A673 (cell line): ENCODE results near the gene GTF2H1. TPM values are rescaled to one million over a fixed set of nuclear protein-coding genes. Genes with fewer than 3 reads are reported as not detected.

ENCODE experiments used
- BruUV-seq: library from RNA; stranded (reverse); fragments of 400-500 nt; replicated peaks from 2 replicates; lab custom pipeline; 2021; lab: Mats Ljungman, UMichigan
- CTCF ChIA-PET: fragments of 300-600 bp; sonication (Branson Sonifier 250); formaldehyde crosslinking; loops from one replicate; lab custom pipeline; 2022; ENCODE audit warnings: antibody characterized with exemption; lab: Charles Lee
- POLR2A ChIA-PET: fragments of 300-600 bp; sonication (Branson Sonifier 250); formaldehyde crosslinking; loops from one replicate; lab custom pipeline; 2022; ENCODE audit warnings: antibody characterized with exemption; ENCODE audit not compliant: low non-redundant PET; lab: Charles Lee
- DNase-seq: peaks from one replicate; pipeline ENCODE4 v3.0.0-alpha.2; 2015; ENCODE audit warnings: low spot score
- H3K27ac ChIP-seq: fragments of 200-600 bp; sonication (generic); 2 replicates; pipeline ENCODE4 v1.5.1; 2016; ENCODE audit warnings: mixed run types, low read depth, mild to moderate bottlenecking, mixed read lengths, antibody characterized with exemption, low read length; ENCODE audit not compliant: poor library complexity, severe bottlenecking
- H3K27me3 ChIP-seq: fragments of 200-600 bp; sonication (generic); replicated peaks from 2 replicates; pipeline ENCODE4 v1.6.1; 2017; ENCODE audit warnings: mixed run types, low read depth, mild to moderate bottlenecking, mixed read lengths, antibody characterized with exemption, low read length; ENCODE audit not compliant: insufficient read depth, poor library complexity
- H3K36me3 ChIP-seq: fragments of 200-600 bp; sonication (generic); 2 replicates; pipeline ENCODE4 v1.6.1; 2016; ENCODE audit warnings: mixed run types, mild to moderate bottlenecking, mixed read lengths, antibody characterized with exemption, low read length; ENCODE audit not compliant: insufficient read depth, poor library complexity, severe bottlenecking
- H3K4me1 ChIP-seq: fragments of 200-600 bp; sonication (generic); 2 replicates; pipeline ENCODE4 v1.6.1; 2017; ENCODE audit warnings: mixed run types, mild to moderate bottlenecking, mixed read lengths, antibody characterized with exemption, low read length; ENCODE audit not compliant: insufficient read depth, poor library complexity, severe bottlenecking
- H3K4me3 ChIP-seq: fragments of 200-600 bp; sonication (generic); 2 replicates; pipeline ENCODE4 v1.5.1; 2016; ENCODE audit warnings: low read depth, mixed run types, mild to moderate bottlenecking, mixed read lengths, low read length; ENCODE audit not compliant: poor library complexity, severe bottlenecking
- H3K9me3 ChIP-seq: fragments of 200-600 bp; sonication (generic); 2 replicates; pipeline ENCODE4 v1.6.1; 2016; ENCODE audit warnings: mixed run types, low read depth, mild to moderate bottlenecking, mixed read lengths, antibody characterized with exemption, low read length; ENCODE audit not compliant: poor library complexity, severe bottlenecking
- EZH2 ChIP-seq: fragments of 200-600 bp; sonication (generic); IDR thresholded peaks from 2 replicates; pipeline ENCODE4 v1.6.1; 2017; ENCODE audit warnings: borderline replicate concordance, low read depth, mild to moderate bottlenecking, mixed read lengths, antibody characterized with exemption, low read length; ENCODE audit not compliant: poor library complexity, severe bottlenecking
- intact Hi-C: fragments of 100-400 bp; cut with micrococcal nuclease; formaldehyde crosslinking; loops from one replicate; pipeline ENCODE4 v1.10.0; 2022; ENCODE audit not compliant: unreplicated experiment
- total RNA-seq: library from RNA; stranded (reverse); gene quantifications from 2 replicates; pipeline ENCODE4 v1.2.3, GENCODE V29; 2021
- TF ChIP-seq, protein P1 (sequence below): fragments of 300-800, 200-600 bp; sonication (generic); conservative IDR thresholded peaks from 2 replicates; pipeline ENCODE4 v1.5.1; 2017; ENCODE audit warnings: low read depth, mild to moderate bottlenecking, antibody characterized with exemption, low read length, moderate library complexity, mixed read lengths

GTF2H1 gene
- total RNA-seq, 1 experiment from 2014 or later, result 56.2 TPM

GRCh38 chr11:18371279-18371678 lies 48.9 kb downstream of the GTF2H1 start:
- Histone ChIP-seq H3K9me3 (no peaks in the 10 kb centered on the region), H3K27ac (no peak overlapping the region), H3K36me3 (no peaks in the 10 kb centered on the region), H3K4me3 (no peak overlapping the region), H3K4me1 (peaks cover 9% of the 10 kb centered on the region), H3K27me3 (no peaks in the 10 kb centered on the region)
- intact Hi-C loops, result no loop called here
- ChIA-PET CTCF (no interaction called here), POLR2A (no interaction called here)
- TF ChIP-seq, protein P1, sequence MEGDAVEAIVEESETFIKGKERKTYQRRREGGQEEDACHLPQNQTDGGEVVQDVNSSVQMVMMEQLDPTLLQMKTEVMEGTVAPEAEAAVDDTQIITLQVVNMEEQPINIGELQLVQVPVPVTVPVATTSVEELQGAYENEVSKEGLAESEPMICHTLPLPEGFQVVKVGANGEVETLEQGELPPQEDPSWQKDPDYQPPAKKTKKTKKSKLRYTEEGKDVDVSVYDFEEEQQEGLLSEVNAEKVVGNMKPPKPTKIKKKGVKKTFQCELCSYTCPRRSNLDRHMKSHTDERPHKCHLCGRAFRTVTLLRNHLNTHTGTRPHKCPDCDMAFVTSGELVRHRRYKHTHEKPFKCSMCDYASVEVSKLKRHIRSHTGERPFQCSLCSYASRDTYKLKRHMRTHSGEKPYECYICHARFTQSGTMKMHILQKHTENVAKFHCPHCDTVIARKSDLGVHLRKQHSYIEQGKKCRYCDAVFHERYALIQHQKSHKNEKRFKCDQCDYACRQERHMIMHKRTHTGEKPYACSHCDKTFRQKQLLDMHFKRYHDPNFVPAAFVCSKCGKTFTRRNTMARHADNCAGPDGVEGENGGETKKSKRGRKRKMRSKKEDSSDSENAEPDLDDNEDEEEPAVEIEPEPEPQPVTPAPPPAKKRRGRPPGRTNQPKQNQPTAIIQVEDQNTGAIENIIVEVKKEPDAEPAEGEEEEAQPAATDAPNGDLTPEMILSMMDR, result no peak
- TF ChIP-seq EZH2, result no peak
- DNase-seq, result no peak
- no TSS peak for BruUV-seq

- BruUV-seq, result no TSS peak
These were observed 49.8 kb downstream of the GTF2H1 start for GRCh38 chr11:18372201-18372600.

GRCh38 chr11:18374956-18375355 lies 52.6 kb downstream of the GTF2H1 start:
- no peak for DNase-seq
- ChIA-PET CTCF (no interaction called here), POLR2A (no interaction called here)
- H3K36me3 ChIP-seq, result no peaks in the 10 kb centered on the region
- no TSS peak for BruUV-seq
- no peaks in the 10 kb centered on the region for H3K4me1 ChIP-seq
- no peak overlapping the region for H3K27ac ChIP-seq
- no peaks in the 10 kb centered on the region for H3K9me3 ChIP-seq
- no peak for TF ChIP-seq EZH2
- TF ChIP-seq, protein P1, result no peak
- intact Hi-C loops, result no loop called here
- no peak overlapping the region for H3K4me3 ChIP-seq
- H3K27me3 ChIP-seq, result no peaks in the 10 kb centered on the region

More at GRCh38 chr11:18372201-18372600, 49.8 kb downstream of the GTF2H1 start:
- intact Hi-C loops, result no loop called here
- DNase-seq, result no peak
- ChIA-PET CTCF (no interaction called here), POLR2A (no interaction called here)
- Histone ChIP-seq H3K27ac (no peak overlapping the region), H3K27me3 (no peaks in the 10 kb centered on the region), H3K9me3 (no peaks in the 10 kb centered on the region), H3K4me1 (peaks cover 2% of the 10 kb centered on the region), H3K36me3 (no peaks in the 10 kb centered on the region), H3K4me3 (no peak overlapping the region)
- TF ChIP-seq, protein P1, result no peak
- TF ChIP-seq EZH2, result no peak
